ENCODE data around the gene SKOR1. TPM values are rescaled to one million over a fixed set of nuclear protein-coding genes. Genes with fewer than 3 reads are reported as not detected.

SKOR1 gene
- under 1 TPM; 0.24 to 0.56 (median 0.42) TPM for polyA plus RNA-seq (ENCODE audit: insufficient read length in 4 of 4)

- DNase-seq (ENCODE audit: low read depth in 4 of 4, low spot score in 3 of 4): no peak
These were observed at the start of gene SKOR1 for GRCh38 chr15:67824976-67825880. Gene SKOR1, plus strand, starts transcription at chr15:67825509. Its CDS starts 94 bp downstream, at chr15:67825603.

GRCh38 chr15:67775998-67776397 is 49.3 kb upstream of the SKOR1 start:
- no peak for DNase-seq (ENCODE audit: low read depth in 4 of 4, low spot score in 3 of 4)

GRCh38 chr15:67776600-67776999 is 48.7 kb upstream of the SKOR1 start:
- no peak for DNase-seq (ENCODE audit: low read depth in 4 of 4, low spot score in 3 of 4)

- DNase-seq (ENCODE audit: low read depth in 4 of 4, low spot score in 3 of 4): no peak
These were observed 48.2 kb upstream of the SKOR1 start for GRCh38 chr15:67777071-67777470.

- no peak for DNase-seq (ENCODE audit: low read depth in 4 of 4, low spot score in 3 of 4)
These were observed 47.5 kb upstream of the SKOR1 start for GRCh38 chr15:67777773-67778172.

- DNase-seq (ENCODE audit: low read depth in 4 of 4, low spot score in 3 of 4): no peak
These were observed 46.3 kb upstream of the SKOR1 start for GRCh38 chr15:67778968-67779548.

- DNase-seq (ENCODE audit: low read depth in 4 of 4, low spot score in 3 of 4): no peak
These were observed 45.7 kb upstream of the SKOR1 start for GRCh38 chr15:67779549-67780111.

- no peak for DNase-seq (ENCODE audit: low read depth in 4 of 4, low spot score in 3 of 4)
These were observed 44.2 kb upstream of the SKOR1 start for GRCh38 chr15:67781061-67781460.

GRCh38 chr15:67781907-67782690 is 43.2 kb upstream of the SKOR1 start:
- no peak for DNase-seq (ENCODE audit: low read depth in 4 of 4, low spot score in 3 of 4)

- DNase-seq (ENCODE audit: low read depth in 4 of 4, low spot score in 3 of 4): no peak
These were observed 42.7 kb upstream of the SKOR1 start for GRCh38 chr15:67782691-67782991.

GRCh38 chr15:67783303-67783702 is 42.0 kb upstream of the SKOR1 start:
- no peak for DNase-seq (ENCODE audit: low read depth in 4 of 4, low spot score in 3 of 4)

- no peak for DNase-seq (ENCODE audit: low read depth in 4 of 4, low spot score in 3 of 4)
These were observed 41.1 kb upstream of the SKOR1 start for GRCh38 chr15:67784090-67784781.

- no peak for DNase-seq (ENCODE audit: low read depth in 4 of 4, low spot score in 3 of 4)
These were observed 40.4 kb upstream of the SKOR1 start for GRCh38 chr15:67784856-67785430.

- no peak for DNase-seq (ENCODE audit: low read depth in 4 of 4, low spot score in 3 of 4)
These were observed 39.9 kb upstream of the SKOR1 start for GRCh38 chr15:67785431-67785830.

GRCh38 chr15:67786646-67787045 is 38.7 kb upstream of the SKOR1 start:
- DNase-seq (ENCODE audit: low read depth in 4 of 4, low spot score in 3 of 4): no peak

- no peak for DNase-seq (ENCODE audit: low read depth in 4 of 4, low spot score in 3 of 4)
These were observed 36.3 kb upstream of the SKOR1 start for GRCh38 chr15:67788986-67789385.

- no peak for DNase-seq (ENCODE audit: low read depth in 4 of 4, low spot score in 3 of 4)
These were observed 34.5 kb upstream of the SKOR1 start for GRCh38 chr15:67790610-67791319.

GRCh38 chr15:67792250-67792942 is 32.9 kb upstream of the SKOR1 start:
- DNase-seq (ENCODE audit: low read depth in 4 of 4, low spot score in 3 of 4): peak in 1 of 4 donors; percentile 29

All from left renal pelvis (tissue), 4 donors.